ENCODE measurements around the gene TMEM244.

Gene TMEM244

GRCh38 chr6:129871221-129871620, 10.1 kb upstream of the TMEM244 start:
- H3K4me3 ChIP-seq (replicated peaks; ENCODE audit: low read depth, low read length): no peak overlapping the region
- TF ChIP-seq, protein P1, sequence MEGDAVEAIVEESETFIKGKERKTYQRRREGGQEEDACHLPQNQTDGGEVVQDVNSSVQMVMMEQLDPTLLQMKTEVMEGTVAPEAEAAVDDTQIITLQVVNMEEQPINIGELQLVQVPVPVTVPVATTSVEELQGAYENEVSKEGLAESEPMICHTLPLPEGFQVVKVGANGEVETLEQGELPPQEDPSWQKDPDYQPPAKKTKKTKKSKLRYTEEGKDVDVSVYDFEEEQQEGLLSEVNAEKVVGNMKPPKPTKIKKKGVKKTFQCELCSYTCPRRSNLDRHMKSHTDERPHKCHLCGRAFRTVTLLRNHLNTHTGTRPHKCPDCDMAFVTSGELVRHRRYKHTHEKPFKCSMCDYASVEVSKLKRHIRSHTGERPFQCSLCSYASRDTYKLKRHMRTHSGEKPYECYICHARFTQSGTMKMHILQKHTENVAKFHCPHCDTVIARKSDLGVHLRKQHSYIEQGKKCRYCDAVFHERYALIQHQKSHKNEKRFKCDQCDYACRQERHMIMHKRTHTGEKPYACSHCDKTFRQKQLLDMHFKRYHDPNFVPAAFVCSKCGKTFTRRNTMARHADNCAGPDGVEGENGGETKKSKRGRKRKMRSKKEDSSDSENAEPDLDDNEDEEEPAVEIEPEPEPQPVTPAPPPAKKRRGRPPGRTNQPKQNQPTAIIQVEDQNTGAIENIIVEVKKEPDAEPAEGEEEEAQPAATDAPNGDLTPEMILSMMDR (IDR thresholded peaks at IDR 0.05; ENCODE audit: low read depth, low read length, missing control alignments): no peak
- DNase-seq (ENCODE audit: extremely low read depth, low read depth): no peak

DNA sequence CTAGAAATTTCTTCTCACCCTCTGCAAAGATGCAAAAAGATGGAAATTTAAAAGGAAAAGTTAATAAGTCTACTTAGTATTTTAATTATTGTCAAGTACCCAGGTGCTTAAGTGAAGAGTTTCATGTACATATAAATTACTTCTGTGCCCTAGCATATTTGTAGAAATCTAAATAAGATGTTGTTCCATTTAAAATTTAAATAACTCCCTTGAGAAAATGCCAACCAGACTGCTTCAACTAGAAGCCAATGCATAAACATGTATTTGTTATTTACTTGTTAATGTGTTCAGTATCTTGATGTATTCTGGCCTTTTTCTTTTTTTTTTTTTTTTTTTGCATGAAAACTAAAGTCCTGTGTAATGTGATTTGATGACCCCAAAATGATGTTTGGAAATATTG, 6.3 kb upstream of the TMEM244 start:
- TF ChIP-seq, protein P1 (IDR thresholded peaks at IDR 0.05; ENCODE audit: low read depth, low read length, missing control alignments): no peak
- DNase-seq (ENCODE audit: extremely low read depth, low read depth): no peak

GRCh38 chr6:129866688-129867087, 5.6 kb upstream of the TMEM244 start:
- TF ChIP-seq, protein P1 (IDR thresholded peaks at IDR 0.05; ENCODE audit: low read depth, low read length, missing control alignments): no peak
- no peak overlapping the region for H3K4me3 ChIP-seq (replicated peaks; ENCODE audit: low read depth, low read length)
- DNase-seq (ENCODE audit: extremely low read depth, low read depth): no peak

More for the DNA sequence above, 6.3 kb upstream of the TMEM244 start:
- no peak overlapping the region for H3K4me3 ChIP-seq (replicated peaks; ENCODE audit: low read depth, low read length)

DNA sequence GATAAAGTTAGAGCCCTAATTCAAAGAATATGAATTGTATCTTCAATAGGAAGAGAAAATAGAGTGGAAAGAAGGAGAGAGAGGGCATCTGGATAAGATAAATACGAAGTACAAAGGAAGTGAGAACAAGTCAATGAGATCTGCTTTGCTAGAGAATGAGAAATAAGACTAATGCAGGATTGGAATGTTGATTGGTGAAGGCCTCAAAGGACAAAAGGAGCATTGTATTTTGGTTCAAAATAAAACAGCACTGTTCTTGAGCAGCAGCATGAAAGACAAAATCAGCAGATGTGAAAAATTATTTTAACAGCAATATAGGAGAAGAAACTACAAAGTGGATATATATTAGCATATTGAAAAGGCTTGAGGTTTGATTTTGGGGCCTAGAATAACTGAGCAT, 5.1 kb upstream of the TMEM244 start:
- DNase-seq (ENCODE audit: extremely low read depth, low read depth): no peak
- TF ChIP-seq, protein P1 (IDR thresholded peaks at IDR 0.05; ENCODE audit: low read depth, low read length, missing control alignments): no peak
- H3K4me3 ChIP-seq (replicated peaks; ENCODE audit: low read depth, low read length): no peak overlapping the region

DNA sequence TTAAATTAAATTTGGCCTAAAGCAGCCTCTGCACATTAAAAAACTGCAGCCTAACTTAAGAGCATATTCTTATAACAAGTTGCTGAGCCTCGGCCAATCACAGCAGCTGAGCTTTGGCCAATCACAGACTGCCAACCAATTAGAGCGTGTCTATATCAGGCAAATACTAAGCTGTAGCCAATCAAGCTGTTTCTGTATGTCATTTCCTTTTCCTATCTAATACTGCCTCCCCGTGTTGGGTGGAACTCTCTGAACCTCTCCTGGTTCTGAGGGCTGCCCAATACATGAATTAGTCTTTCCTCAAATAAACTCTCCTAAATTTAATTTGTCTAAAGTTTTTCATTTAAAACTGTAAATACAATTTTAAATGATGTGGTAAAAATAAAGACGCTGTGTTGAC, 3.9 kb upstream of the TMEM244 start:
- TF ChIP-seq, protein P1 (IDR thresholded peaks at IDR 0.05; ENCODE audit: low read depth, low read length, missing control alignments): no peak
- H3K4me3 ChIP-seq (replicated peaks; ENCODE audit: low read depth, low read length): no peak overlapping the region
- no peak for DNase-seq (ENCODE audit: extremely low read depth, low read depth)

DNA sequence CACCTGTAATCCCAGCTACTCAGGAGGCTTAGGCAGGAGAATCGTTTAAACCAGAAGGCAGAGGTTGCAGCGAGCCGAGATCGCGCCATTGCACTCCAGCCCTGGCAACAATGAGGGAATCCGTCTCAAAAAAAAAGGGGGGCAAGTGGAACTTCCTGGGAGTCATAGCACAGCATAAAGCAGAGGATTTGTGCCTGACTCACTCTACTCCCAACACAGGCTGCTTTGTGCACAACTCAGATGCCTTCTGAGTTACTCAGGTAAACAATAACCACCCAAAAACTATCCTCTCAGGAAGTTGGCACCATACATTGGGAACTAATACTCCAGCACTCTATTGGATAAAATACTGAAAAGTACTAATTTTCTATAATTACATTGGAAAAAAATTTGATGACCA, 2.5 kb upstream of the TMEM244 start:
- no peak for DNase-seq (ENCODE audit: extremely low read depth, low read depth)
- H3K4me3 ChIP-seq (replicated peaks; ENCODE audit: low read depth, low read length): no peak overlapping the region
- TF ChIP-seq, protein P1 (IDR thresholded peaks at IDR 0.05; ENCODE audit: low read depth, low read length, missing control alignments): no peak

- no peak for DNase-seq (ENCODE audit: extremely low read depth, low read depth)
- TF ChIP-seq, protein P1 (IDR thresholded peaks at IDR 0.05; ENCODE audit: low read depth, low read length, missing control alignments): no peak
- H3K4me3 ChIP-seq (replicated peaks; ENCODE audit: low read depth, low read length): no peak overlapping the region
Observed at GRCh38 chr6:129859524-129859923, 1.6 kb downstream of the TMEM244 start.
